Measurements from ENCODE around the gene BCL3.
"Not testable (repeated sequence)": the region's sequence is repeated elsewhere in the genome, so short reads cannot be mapped to it uniquely, and the experiment has no call there.

The BCL3 gene, protein sequence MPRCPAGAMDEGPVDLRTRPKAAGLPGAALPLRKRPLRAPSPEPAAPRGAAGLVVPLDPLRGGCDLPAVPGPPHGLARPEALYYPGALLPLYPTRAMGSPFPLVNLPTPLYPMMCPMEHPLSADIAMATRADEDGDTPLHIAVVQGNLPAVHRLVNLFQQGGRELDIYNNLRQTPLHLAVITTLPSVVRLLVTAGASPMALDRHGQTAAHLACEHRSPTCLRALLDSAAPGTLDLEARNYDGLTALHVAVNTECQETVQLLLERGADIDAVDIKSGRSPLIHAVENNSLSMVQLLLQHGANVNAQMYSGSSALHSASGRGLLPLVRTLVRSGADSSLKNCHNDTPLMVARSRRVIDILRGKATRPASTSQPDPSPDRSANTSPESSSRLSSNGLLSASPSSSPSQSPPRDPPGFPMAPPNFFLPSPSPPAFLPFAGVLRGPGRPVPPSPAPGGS

DNA sequence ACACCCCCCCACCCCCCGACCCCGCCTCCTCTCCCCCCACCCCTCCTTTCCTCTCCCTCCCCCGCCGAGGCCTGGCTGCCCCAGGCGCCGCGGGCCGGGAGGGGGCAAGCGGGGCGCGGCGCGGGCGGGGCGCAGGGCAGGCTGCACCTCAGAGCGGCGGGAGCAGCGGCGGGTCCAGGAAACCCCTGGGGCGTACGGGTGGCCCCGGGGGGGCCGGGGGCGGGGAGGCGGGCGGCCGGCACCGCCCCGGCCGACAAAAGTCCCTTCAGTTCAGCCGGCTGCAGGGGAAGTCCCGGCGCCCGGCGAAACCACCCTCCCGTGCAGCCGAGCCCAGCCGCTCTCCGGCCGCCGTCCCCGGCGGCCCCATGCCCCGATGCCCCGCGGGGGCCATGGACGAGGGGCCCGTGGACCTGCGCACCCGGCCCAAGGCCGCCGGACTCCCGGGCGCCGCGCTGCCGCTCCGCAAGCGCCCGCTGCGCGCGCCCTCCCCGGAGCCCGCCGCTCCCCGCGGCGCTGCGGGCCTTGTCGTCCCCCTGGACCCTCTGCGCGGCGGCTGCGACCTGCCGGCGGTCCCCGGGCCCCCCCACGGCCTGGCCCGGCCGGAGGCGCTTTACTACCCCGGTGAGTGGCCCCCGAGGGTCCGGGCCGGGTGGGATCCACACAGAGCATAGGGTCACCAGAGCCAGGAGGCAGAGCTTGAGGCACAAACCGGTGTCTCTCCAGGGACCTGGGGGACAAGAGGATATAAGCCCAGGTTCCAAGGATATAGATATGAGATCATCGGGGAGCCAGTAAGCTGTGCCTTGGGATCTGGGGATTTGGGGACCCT lies at the start of gene BCL3:
Gene BCL3, plus strand, starts transcription at position 283 of the 829 bp plus-strand sequence. Its CDS starts 83 bp downstream, at position 366.
- DNase-seq (ENCODE audit: low read depth in 2 of 2) = peak; percentile 47 to 58

DNA sequence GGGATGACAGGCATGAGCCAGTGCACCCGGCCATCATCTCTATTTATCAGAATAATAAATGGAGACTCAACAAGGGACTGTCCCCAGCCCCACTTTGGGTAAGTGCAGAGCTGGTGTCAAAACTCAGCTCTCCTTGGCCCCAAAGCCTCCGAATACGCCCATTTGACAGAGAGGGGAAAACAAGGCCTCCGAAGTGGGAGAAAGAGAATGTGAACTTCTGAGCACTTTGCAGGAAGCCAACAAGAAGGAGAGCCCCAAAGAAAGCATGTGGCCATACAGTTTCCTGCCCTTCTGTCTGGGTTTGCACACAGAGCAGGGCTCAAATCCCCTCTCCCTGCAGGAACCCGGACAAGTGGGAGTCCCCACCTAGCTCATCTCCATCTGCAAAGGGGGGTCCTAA lies 48.0 kb upstream of the BCL3 start:
- DNase-seq (ENCODE audit: low read depth in 2 of 2) = no peak

DNA sequence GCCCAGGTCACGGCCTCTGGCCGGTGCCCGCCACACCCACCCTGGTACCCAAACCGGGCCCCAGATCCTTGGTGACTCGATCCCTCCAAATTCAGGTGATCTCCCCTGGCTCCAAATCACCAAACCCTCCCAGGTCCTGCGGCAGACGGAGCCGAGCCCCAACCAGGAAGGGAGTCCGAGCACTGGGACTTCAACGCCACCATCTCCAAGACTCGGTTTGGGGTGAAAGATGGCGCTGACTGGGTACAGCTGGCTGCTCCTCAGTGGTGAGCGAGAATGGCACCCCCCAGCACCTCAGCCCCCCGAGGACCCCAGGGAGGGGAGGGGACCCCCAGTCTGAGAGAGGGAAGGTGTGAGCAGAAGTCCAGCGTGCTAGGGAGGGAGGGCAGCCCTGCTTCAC lies 47.3 kb upstream of the BCL3 start:
- DNase-seq (ENCODE audit: low read depth in 2 of 2) = no peak

DNA sequence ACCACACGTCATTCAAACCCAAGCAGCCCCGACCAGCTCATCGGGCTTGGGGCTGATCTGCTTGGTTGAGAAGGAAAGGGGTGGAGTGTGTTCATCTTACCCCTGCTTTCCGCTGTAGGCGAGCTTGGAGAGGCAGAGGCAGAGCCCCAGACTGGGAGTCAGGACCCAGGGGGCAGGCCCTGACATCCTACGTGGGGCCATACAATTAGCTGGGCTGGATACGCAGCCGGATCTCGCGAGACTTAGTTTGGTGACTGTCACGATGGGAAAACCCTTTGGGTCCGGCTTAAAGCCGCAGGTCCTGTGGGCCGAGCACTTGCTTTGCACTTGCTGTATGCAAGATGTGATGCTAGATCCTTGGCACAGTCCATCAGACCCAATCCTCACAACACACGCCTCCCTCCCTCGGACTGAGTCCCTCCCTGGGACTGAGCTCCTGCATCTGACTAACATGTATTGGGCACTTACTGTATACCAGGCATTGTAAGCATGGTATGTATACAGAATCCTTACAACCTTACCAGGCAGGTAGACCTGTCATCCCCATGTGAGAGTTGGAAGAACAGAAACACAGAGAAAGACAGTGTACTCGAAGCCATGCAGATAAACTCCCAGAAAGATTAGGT lies 45.8 kb upstream of the BCL3 start:
- no peak for DNase-seq (ENCODE audit: low read depth in 2 of 2)

DNA sequence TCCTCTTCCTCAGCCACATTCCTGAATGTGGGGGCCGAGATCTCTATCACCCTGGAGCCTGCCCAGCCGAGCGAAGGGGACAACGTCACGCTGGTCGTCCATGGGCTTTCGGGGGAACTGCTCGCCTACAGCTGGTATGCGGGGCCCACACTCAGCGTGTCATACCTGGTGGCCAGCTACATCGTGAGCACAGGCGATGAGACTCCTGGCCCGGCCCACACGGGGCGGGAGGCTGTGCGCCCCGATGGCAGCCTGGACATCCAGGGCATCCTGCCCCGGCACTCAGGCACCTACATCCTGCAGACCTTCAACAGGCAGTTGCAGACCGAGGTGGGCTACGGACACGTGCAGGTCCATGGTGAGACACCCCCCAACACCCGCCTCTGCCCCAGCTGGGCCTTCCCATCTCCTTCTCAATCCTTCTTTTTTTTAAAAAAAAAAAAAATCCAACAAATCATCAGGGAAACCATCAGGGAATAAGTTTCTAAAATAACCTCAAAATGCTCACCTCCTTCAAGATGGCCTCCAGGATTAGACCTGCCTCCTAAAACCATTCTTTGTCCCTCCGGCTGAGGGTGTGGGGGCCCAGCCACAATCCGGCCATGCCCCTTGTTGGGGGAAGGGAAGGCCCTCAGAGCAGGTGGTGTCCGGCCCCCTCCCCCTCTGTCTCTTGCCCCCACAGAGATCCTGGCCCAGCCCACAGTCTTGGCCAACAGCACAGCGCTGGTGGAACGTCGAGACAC lies 45.0 kb upstream of the BCL3 start:
- DNase-seq (ENCODE audit: low read depth in 2 of 2) = no peak

DNA sequence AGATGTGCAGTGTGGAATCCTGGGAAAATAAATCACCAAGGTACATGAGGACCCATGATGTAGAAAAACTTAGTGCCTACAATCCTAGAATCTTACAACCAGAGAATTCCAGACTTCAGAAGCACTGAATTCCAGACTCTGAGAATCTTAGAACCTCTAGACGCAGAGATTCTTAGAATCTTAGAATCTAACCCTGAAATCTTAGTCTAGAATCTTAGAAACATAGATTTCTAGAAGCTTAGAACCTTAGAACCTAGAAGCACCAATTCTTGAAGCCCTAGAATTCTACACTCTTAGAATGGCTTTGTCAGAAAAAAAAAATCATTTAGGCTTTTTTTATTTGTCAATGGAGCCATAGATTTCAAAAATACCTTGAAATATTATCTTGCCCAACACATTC lies 43.5 kb upstream of the BCL3 start:
- no peak for DNase-seq (ENCODE audit: low read depth in 2 of 2)

DNA sequence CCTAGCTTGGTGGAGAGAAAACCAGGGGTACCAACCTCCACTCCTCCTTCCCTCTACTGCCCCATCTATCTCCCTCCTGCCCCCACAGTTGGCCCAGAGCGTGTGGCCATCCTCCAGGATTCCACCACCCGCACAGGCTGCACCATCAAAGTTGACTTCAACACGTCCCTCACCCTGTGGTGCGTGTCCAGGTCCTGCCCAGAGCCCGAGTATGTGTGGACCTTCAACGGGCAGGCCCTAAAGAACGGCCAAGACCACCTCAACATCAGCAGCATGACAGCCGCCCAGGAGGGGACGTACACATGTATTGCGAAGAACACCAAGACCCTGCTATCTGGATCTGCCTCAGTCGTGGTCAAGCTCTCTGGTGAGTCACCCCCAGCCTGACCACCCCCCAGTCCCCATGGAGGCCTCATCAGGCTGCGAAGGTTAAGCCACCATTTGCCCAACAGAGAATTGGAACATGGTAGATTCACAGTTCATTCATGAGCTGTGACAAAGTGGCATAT lies 43.0 kb upstream of the BCL3 start:
- no peak for DNase-seq (ENCODE audit: low read depth in 2 of 2)

DNA sequence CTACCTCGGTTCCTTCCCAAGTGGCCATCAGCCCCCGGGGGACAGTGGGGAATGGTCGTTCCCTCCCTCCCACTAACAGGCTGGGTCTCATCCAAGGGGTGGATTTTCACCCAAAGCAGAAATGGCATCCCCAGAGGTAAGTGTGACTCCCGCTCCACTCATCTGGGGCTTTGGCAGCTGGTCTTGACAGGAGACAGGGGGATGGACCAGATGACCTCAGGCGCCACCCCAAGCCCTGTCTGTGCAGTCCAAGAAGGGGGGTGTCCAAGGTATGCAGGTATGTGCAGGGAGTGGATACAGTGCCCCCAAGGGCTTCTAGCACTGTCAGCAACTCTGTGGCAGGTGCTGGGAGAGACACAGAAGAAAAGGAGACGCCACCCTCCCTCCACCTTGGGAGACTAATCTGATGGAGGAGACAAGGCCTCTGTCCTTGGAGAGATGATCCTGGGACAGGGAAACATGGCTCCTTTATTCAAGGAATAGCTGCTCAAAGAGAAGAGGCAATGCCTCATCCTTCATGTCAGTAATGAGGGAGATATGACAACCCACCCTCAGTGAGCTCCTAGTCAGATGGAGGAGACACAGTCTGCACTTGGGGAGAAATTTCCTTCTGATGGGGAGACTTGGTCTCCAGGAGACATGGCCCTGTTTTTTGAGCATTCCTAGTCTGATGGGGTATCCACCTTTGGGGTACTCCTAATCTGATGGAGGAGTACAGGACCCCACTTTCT lies 41.8 kb upstream of the BCL3 start:
- no peak for DNase-seq (ENCODE audit: low read depth in 2 of 2)

DNA sequence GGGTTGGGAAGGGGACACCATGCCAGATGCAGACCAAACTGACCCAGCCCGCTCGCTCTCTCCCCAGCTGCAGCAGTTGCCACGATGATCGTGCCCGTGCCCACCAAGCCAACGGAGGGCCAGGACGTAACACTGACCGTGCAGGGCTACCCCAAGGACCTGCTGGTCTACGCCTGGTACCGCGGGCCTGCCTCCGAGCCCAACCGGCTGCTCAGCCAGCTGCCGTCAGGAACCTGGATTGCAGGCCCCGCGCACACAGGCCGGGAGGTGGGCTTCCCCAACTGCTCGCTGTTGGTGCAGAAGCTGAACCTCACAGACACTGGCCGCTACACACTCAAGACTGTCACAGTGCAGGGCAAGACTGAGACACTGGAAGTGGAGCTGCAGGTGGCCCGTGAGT lies 40.7 kb upstream of the BCL3 start:
- no peak for DNase-seq (ENCODE audit: low read depth in 2 of 2)

DNA sequence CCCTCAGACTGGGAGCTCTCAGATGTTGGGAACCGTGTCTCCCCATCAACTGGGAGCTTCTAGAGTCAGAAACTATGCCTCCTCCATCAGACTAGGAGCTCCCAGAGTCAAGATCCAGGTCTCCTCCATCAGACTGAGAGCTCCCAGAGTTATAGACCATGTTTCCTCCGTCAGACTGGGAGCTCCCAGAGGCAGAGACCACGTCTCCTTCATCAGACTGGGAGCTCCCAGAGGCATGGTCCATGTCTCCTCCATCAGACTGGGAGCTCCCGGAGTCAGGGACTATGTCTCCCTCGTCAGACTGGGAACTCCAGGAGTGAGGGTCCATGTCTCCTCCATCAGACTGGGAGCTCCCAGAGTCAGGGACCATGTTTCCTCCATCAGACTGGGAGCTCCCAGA lies 39.6 kb upstream of the BCL3 start:
- no peak for DNase-seq (ENCODE audit: low read depth in 2 of 2)

DNA sequence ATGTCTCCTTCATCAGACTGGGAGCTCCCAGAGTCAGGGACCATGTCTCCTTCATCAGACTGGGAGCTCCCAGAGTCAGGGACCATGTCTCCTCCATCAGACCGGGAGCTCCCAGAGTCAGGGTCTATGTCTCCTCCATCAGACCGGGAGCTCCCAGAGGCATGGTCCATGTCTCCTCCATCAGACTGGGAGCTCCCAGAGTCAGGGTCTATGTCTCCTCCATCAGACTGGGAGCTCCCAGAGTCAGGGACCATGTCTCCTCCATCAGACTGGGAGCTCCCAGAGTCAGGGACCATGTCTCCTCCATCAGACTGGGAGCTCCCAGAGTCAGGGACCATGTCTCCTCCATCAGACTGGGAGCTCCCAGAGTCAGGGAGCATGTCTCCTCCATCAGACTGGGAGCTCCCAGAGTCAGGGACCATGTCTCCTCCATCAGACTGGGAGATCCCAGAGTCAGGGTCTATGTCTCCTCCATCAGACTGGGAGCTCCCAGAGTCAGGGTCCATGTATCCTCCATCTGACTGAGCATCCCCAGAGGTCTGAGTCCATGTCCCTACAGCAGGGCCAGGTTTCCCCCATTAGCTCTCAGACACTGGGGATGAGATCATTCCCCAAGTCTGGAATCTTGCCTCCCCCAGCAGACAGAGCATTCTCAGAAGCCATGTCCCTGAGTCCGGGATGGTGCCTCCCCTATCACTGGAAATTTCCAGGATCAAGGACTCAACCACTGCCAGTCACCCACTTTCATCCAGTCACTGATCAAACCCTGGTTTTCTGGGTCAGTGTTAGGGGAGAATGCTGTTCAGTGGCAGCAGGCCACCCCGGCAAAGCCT lies 38.9 kb upstream of the BCL3 start:
- not testable (repeated sequence) for DNase-seq (ENCODE audit: low read depth in 2 of 2)

DNA sequence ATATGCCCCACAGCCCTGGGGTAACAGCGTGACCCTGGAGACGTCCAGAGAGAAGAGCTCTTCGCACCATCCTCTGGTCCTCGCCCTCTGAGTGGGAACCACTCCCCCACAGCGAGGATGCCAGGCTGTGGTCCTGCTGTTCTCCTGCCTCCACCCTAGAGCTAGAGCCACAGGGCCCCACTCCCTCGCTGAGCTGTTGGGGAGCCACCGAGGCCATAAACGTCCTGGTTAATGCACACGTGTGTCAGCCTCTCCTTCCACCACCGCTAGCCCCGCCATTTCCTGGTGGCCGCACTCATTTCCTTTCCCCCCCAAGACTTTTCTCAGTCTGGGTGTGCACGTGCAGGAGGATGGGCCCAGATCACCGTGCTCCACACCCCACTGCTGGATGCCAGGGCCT lies 38.0 kb upstream of the BCL3 start:
- no peak for DNase-seq (ENCODE audit: low read depth in 2 of 2)

DNA sequence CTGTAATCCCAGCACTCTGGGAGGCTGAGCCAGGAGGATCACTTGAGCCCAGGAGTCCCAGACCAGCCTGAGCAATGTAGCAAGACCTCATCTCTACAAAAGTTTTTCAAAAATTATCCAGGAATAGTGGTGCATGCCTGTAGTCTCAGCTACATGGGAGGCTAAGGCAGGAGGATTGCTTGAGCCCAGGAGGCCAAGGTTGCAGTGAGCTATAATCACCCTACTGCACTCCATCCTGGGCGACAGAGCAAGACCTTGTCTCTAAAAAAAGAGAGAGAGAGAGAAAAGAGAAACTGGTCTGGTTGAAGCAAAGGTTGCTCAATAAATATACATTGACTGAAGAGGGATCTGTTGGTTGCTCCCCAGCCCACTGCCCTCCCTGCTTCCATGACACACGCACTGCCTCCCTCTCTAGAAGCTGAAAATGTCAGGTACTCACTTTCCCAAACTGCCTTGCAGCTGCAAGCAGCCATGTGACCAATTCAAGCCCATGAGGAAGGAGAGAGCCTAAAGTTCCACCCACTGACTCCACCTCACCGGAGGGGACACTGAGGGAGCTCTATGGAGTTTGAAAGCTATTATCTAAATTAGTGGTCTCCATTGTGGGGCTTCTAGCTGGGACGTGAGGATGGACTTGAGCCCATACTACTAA lies 35.5 kb upstream of the BCL3 start:
- DNase-seq (ENCODE audit: low read depth in 2 of 2) = no peak

DNA sequence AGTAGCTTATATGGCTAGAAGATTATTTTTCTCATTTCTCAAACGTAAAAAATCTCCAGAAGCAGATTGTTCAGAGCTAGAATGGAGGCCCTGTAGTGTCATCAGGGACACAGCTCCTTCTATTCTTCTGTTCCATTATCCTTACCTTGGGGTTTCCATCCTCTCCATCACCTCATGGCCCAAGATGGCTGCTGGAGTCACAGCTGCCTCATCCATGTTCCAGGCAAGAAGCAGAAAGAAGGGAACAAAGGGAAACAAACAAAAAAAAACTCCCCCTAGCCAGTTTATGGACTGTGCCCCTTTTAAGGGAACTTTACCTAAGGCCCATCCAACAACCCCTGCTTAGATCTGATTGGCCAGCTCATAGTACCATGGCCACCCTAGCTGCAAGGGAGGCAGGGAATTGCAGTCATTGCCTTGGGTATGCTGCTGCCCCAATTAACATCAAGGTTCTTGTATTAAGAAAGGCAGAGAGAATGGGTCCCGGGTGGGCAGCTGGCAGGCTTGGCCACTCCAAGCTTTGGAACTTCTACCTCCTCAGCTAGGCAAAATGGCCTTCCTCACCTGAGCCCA lies 33.8 kb upstream of the BCL3 start:
- DNase-seq (ENCODE audit: low read depth in 2 of 2) = no peak

DNA sequence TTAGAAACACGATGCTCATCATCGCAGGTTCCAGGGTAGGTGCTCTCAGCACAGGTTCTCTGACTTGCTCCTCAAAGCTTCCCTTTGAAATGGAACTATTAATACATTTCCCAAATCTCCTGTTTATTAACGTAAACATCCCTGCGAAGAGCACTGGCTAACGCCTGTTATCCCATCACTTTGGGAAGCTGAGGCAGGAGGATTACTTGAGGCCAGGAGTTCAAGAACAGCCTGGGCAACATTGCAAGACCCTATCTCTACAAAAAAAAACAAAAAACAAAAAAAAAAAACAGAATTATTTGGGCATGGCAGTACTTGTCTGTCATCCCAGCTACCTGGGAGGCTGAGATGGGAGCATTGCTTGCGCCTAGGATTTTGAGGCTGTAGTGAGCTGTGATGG lies 30.9 kb upstream of the BCL3 start:
- DNase-seq (ENCODE audit: low read depth in 2 of 2) = no peak

DNA sequence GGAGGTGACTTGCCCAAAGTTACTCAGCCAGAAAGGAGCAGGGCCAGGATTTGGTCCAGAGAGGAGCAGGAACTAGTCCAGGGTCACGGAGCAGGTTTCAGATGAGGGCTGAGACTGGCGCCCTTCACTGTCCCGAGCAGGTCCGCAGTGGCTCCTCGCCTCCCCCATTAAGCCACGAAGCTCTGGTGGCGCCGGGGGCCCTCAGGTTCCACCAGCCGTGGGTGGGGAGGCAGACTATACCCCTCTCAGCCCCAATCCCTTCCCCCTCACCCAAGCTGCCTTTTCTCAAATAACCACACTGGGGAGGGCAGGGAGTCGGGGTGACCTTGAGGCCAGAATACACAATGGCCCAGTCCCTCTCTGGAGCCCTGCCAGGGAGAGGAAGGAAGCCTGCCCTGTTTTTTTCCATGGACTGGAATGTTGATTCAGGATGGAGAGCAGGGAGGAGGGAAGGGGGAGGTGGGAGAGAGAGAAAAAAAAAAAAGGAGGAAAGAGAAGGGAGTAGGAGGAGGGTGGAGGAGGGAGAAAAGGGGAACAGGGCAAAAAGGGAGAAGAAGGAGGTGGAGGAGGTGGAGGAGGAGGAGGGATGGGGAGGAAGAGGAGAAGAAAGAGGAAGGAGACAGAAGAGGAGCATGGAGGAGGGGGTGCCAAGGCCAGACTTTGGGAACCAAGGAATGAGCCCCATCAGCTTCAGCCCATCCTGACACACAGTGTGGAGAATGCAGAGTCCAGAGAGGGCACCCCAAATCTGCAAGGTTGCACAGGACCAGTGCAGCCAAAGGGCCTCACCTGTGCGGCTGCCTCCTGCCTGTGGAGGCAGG lies 29.9 kb upstream of the BCL3 start:
- no peak for DNase-seq (ENCODE audit: low read depth in 2 of 2)

DNA sequence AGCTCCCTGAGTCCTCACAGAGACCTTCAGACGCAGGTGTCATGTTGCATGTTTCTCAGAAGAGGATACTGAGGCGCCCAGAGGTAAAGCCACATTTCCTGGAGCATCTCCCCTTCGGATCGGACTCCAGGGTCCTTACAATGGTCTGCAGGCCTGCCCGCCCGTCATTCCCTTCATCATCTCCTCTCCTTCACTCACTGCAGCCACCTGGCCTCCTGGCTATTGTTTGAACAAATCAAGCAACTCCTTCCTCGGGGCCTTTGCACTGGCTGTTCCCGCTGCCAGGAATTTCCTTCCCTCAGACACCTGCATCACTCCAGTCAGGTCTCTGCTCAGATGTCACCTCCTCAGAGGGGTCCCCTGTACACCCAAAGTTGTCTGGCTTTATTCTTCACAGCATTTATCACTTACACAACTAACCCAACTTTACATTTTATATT lies 29.2 kb upstream of the BCL3 start:
- no peak for DNase-seq (ENCODE audit: low read depth in 2 of 2)

DNA sequence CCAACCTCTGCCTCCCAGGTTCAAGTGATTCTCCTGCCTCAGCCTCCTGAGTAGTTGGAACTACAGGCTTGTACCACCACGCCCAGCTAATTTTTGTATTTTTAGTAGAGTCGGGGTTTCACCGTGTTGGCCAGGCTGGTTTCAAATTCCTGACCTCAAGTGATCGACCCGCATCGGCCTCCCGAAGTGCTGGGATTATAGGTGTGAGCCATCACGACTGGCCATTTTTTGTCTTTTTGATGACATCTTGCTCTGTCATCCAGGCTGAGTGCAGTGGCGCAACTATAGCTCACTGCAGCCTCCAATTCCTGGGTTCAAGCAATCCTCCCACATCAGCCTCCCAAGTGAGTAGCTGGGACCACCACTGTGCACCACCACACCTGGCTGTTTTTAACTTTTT lies 28.1 kb upstream of the BCL3 start:
- DNase-seq (ENCODE audit: low read depth in 2 of 2) = not testable (repeated sequence)
